ENCODE results near the gene SH3BP2. TPM values are rescaled to one million over a fixed set of nuclear protein-coding genes. Genes with fewer than 3 reads are reported as not detected.

The SH3BP2 gene
- total and polyA plus RNA-seq, 8 donors = 34.9 to 113 (median 52.4) TPM

GRCh38 chr4:2843263-2843940 is 50.5 kb downstream of the SH3BP2 start, which contains the start of gene ADD1:
ADD1 (plus strand) TSS chr4:2843844; CDS start chr4:2875916, 32,072 bp downstream.
- peak in 1 of 2 donors; percentile 20 for TF ChIP-seq CTCF (IDR thresholded peaks at IDR 0.05)
- intact Hi-C loops (cut with DNase I) = no loop called here
- no peaks in the 10 kb centered on the region for H3K36me3 ChIP-seq
- peaks cover 22 to 65% of the 10 kb centered on the region in 2 donors for H3K4me1 ChIP-seq
- H3K27me3 ChIP-seq = no peaks in the 10 kb centered on the region
- peak; percentile 98 for ATAC-seq
- peak within 1 kb of the TSS; percentile 88 for H3K27ac ChIP-seq
- no peaks in the 10 kb centered on the region for H3K9me3 ChIP-seq
- DNase-seq = peak; percentile 92 to 100 (median 96)
- H3K4me3 ChIP-seq = peak within 1 kb of the TSS; percentile 84 to 87

GRCh38 chr4:2843941-2844584 is 51.2 kb downstream of the SH3BP2 start:
- H3K36me3 ChIP-seq = no peaks in the 10 kb centered on the region
- H3K27me3 ChIP-seq = no peaks in the 10 kb centered on the region
- DNase-seq (peak in 2 of 4 donors; percentile 52 to 87), ATAC-seq (peak; percentile 5)
- intact Hi-C loops (cut with DNase I) = no loop called here
- peak overlapping the region; percentile 88 for H3K27ac ChIP-seq
- H3K4me1 ChIP-seq = peaks cover 22 to 67% of the 10 kb centered on the region in 2 donors
- TF ChIP-seq CTCF (IDR thresholded peaks at IDR 0.05) = no peak
- H3K9me3 ChIP-seq = no peaks in the 10 kb centered on the region
- H3K4me3 ChIP-seq = peak overlapping the region; percentile 84 to 87

- Histone ChIP-seq H3K4me3 (no peak overlapping the region), H3K9me3 (no peaks in the 10 kb centered on the region), H3K36me3 (no peaks in the 10 kb centered on the region), H3K27me3 (no peaks in the 10 kb centered on the region), H3K27ac (no peak overlapping the region), H3K4me1 (peaks cover 27 to 82% of the 10 kb centered on the region in 2 donors)
- DNase-seq = no peak
- intact Hi-C loops (cut with DNase I) = no loop called here
- ATAC-seq = no peak
- no peak for TF ChIP-seq CTCF (IDR thresholded peaks at IDR 0.05)
These were observed 53.3 kb downstream of the SH3BP2 start for GRCh38 chr4:2846172-2846571.

GRCh38 chr4:2847302-2847871 is 54.5 kb downstream of the SH3BP2 start:
- peak overlapping the region in 1 of 2 donors; percentile 33 for H3K27ac ChIP-seq
- no peak for ATAC-seq

More at GRCh38 chr4:2847302-2847871, 54.5 kb downstream of the SH3BP2 start:
- intact Hi-C loops (cut with DNase I) = no loop called here
- Histone ChIP-seq H3K9me3 (no peaks in the 10 kb centered on the region), H3K36me3 (no peaks in the 10 kb centered on the region), H3K27me3 (no peaks in the 10 kb centered on the region), H3K4me1 (peaks cover 27 to 86% of the 10 kb centered on the region in 2 donors), H3K4me3 (no peak overlapping the region)
- DNase-seq = no peak
- TF ChIP-seq CTCF (IDR thresholded peaks at IDR 0.05) = no peak
